HG03095 (cell line): ENCODE measurements around the gene WDR81.
"Not testable (repeated sequence)": the region's sequence is repeated elsewhere in the genome, so short reads cannot be mapped to it uniquely, and the experiment has no call there.

ENCODE experiments used
- ATAC-seq: cut with Tn5 transposase; IDR thresholded peaks from one replicate; pipeline ENCODE4 v1.9.1; 2021; ENCODE audit warnings: moderate library complexity; ENCODE audit not compliant: unreplicated experiment

Gene WDR81

GRCh38 chr17:1730326-1731193 lies 6.1 kb downstream of the WDR81 start:
- no peak for ATAC-seq

GRCh38 chr17:1731194-1731506 lies 6.6 kb downstream of the WDR81 start:
- no peak for ATAC-seq

- ATAC-seq, result no peak
Observed at GRCh38 chr17:1732241-1732832, 7.8 kb downstream of the WDR81 start.

- ATAC-seq, result no peak
Observed at GRCh38 chr17:1732833-1733321, 8.4 kb downstream of the WDR81 start.

- no peak for ATAC-seq
Observed at GRCh38 chr17:1733759-1734158, 9.3 kb downstream of the WDR81 start.

GRCh38 chr17:1735418-1735817 lies 10.9 kb downstream of the WDR81 start:
- no peak for ATAC-seq

GRCh38 chr17:1735834-1736347 lies 11.4 kb downstream of the WDR81 start:
- ATAC-seq, result no peak

- no peak for ATAC-seq
Observed at GRCh38 chr17:1736348-1737281, 12.1 kb downstream of the WDR81 start.

- no peak for ATAC-seq
Observed at GRCh38 chr17:1737531-1738291, 13.2 kb downstream of the WDR81 start.

- not testable (repeated sequence) for ATAC-seq
Observed at GRCh38 chr17:1741899-1742298, 17.4 kb downstream of the WDR81 start.

GRCh38 chr17:1742371-1743087 lies 18.0 kb downstream of the WDR81 start, which contains the start of gene SERPINF2:
Gene SERPINF2 (plus strand): TSS chr17:1742871. CDS start chr17:1744996, 2,125 bp downstream.
- no peak for ATAC-seq

- no peak for ATAC-seq
Observed at GRCh38 chr17:1743088-1743439, 18.6 kb downstream of the WDR81 start.

GRCh38 chr17:1744551-1745512 lies 20.3 kb downstream of the WDR81 start:
- ATAC-seq, result no peak

GRCh38 chr17:1745513-1746020 lies 21.1 kb downstream of the WDR81 start:
- no peak for ATAC-seq

- no peak for ATAC-seq
Observed at GRCh38 chr17:1746975-1747543, 22.6 kb downstream of the WDR81 start.

- ATAC-seq, result no peak
Observed at GRCh38 chr17:1750628-1751027, 26.1 kb downstream of the WDR81 start.

- ATAC-seq, result no peak
Observed at GRCh38 chr17:1752425-1753262, 28.1 kb downstream of the WDR81 start.
